HUES64 (cell line): ENCODE data around the gene IL20RB.
"Not testable (repeated sequence)": the region's sequence is repeated elsewhere in the genome, so short reads cannot be mapped to it uniquely, and the experiment has no call there.

Experiments used
- H3K27ac ChIP-seq: 2 replicates; pipeline ENCODE4 v1.7.0; 2013; ENCODE audit warnings: low read depth, low read length, inconsistent platforms
- H3K27me3 ChIP-seq: 2 replicates; pipeline ENCODE4 v1.6.1; 2013; ENCODE audit warnings: mild to moderate bottlenecking, low read length; ENCODE audit not compliant: insufficient read depth
- H3K36me3 ChIP-seq: 2 replicates; pipeline ENCODE4 v1.6.1; 2013; ENCODE audit warnings: mild to moderate bottlenecking, low read length; ENCODE audit not compliant: insufficient read depth
- H3K4me1 ChIP-seq: 2 replicates; pipeline ENCODE4 v1.6.1; 2013; ENCODE audit warnings: mild to moderate bottlenecking, low read length, moderate library complexity; ENCODE audit not compliant: insufficient read depth
- H3K4me3 ChIP-seq: 2 replicates; pipeline ENCODE4 v1.5.1; 2013; ENCODE audit warnings: mild to moderate bottlenecking, low read length, moderate library complexity
- H3K9ac ChIP-seq: 2 replicates; pipeline ENCODE4 v1.6.1; 2013; ENCODE audit warnings: mild to moderate bottlenecking, low read depth, low read length
- H3K9me3 ChIP-seq: 2 replicates; pipeline ENCODE4 v1.6.1; 2013; ENCODE audit warnings: low read depth, low read length; ENCODE audit not compliant: insufficient read depth
- WGBS: fragments of 150-250, 120-280 bp; methylation state at CpG from one replicate; pipeline ENCODE4 v1.1.7; 2013; ENCODE audit warnings: missing lambda C conversion rate; 5-methylcytosine and 5-hydroxymethylcytosine counted together

IL20RB gene

DNA sequence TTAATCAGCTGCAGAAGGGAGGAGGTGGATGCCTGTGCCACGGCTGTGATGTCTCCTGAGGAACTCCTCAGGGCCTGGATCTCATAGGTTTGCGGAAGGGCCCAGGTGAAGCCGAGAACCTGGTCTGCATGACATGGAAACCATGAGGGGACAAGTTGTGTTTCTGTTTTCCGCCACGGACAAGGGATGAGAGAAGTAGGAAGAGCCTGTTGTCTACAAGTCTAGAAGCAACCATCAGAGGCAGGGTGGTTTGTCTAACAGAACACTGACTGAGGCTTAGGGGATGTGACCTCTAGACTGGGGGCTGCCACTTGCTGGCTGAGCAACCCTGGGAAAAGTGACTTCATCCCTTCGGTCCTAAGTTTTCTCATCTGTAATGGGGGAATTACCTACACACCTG, 52.4 kb downstream of the IL20RB start:
- Histone ChIP-seq H3K4me3 (no peak overlapping the region), H3K4me1 (0 out of 2 replicates have a peak, but pooled peaks cover 3% of the 10 kb centered on the region), H3K27me3 (no peaks in the 10 kb centered on the region), H3K36me3 (no peaks in the 10 kb centered on the region), H3K9me3 (no peaks in the 10 kb centered on the region), H3K9ac (no peak overlapping the region), H3K27ac (no peak overlapping the region)
- WGBS, result 95% methylated on average over 6 of the region's 6 CpGs

DNA sequence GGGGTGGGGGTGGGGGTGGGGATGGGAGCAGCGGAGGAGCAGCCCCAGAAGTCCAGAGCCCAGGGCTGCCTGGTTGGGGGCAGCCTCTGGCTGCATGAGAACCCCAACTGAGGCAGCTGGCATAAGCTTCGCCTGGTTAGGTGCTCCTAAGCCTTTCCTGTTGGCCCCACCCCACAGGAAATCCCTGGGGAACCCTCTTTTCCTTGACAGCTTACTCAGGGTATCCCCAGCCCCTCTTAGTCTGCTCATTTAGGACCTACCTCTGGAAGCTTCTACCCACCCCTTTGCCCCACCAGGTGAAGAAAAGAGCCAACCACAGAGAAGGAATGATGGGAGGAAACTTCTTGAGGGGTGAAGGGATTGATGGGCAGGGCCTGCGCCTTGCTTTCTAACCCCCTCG, 53.4 kb downstream of the IL20RB start:
- no peaks in the 10 kb centered on the region for H3K9me3 ChIP-seq
- no peaks in the 10 kb centered on the region for H3K27me3 ChIP-seq
- H3K27ac ChIP-seq, result no peak overlapping the region
- 93% methylated on average over 4 of the region's 4 CpGs for WGBS
- no peaks in the 10 kb centered on the region for H3K36me3 ChIP-seq
- H3K4me1 ChIP-seq, result 0 out of 2 replicates have a peak, but pooled peaks cover 3% of the 10 kb centered on the region
- no peak overlapping the region for H3K9ac ChIP-seq
- H3K4me3 ChIP-seq, result no peak overlapping the region

DNA sequence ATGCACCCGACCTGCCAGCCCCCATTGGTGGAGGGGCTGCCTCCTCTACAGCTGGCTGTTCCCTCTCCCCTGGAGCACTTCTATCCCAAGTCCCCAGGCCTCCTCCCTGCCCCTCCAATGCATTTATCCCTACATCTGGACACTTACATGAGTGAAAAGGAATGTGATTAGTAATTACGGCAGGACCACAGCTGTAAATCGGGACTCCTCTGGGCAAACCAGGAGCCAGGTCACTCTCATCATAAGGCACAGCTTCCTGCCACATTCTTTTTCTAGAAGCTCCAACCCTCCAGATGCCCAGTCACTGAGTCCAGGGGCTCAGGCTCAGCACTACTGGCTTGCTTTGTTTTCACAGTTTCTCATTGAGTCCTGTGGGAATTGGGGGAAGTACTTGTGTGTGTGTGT, 54.3 kb downstream of the IL20RB start:
- no peaks in the 10 kb centered on the region for H3K36me3 ChIP-seq
- no peak overlapping the region for H3K9ac ChIP-seq
- H3K4me1 ChIP-seq, result 0 out of 2 replicates have a peak, but pooled peaks cover 3% of the 10 kb centered on the region
- no peak overlapping the region for H3K27ac ChIP-seq
- no peaks in the 10 kb centered on the region for H3K27me3 ChIP-seq
- WGBS, result 88% methylated on average over 3 of the region's 3 CpGs
- no peaks in the 10 kb centered on the region for H3K9me3 ChIP-seq
- no peak overlapping the region for H3K4me3 ChIP-seq

DNA sequence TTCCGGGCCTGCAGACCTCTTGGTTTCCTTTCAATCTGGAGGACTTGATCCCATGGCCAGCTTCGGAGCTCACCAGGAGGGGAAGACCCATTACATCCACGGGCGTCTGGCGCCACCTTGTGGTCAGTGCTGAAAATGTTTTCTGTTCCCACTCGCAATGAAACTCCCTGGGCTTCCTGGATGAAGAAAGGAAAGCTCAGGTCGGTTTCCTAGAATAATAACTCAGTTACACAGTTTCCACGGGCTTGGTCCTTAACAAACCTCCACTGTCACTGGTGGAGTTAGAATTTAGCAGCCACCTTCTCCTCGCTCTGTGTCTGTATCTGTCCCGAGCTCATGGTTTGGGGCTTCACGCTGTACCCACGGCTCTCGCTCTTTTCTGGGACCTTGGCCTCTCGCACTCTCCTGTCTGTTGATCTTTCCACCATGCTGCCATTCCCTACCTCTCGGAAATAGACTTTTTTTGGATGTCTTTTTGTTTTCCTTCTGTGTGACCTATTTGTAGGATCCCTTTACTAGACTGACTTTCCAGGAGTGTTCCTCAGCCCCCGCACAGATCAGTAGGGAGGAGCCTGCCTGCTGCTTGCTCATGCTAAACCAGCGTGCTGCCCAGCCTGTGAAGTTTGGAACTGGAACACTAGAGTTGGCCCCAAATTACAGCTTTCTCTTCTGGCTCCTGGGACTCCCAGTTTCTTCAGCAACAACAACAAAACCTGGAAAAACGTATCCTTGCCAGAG, 56.3 kb downstream of the IL20RB start:
- Histone ChIP-seq H3K4me1 (0 out of 2 replicates have a peak, but pooled peaks cover 3% of the 10 kb centered on the region), H3K27ac (no peak overlapping the region), H3K27me3 (no peaks in the 10 kb centered on the region), H3K36me3 (no peaks in the 10 kb centered on the region), H3K4me3 (peak overlapping the region; percentile 43), H3K9ac (0 out of 2 replicates have a peak overlapping the region, but pooled peaks have one; percentile 8), H3K9me3 (no peaks in the 10 kb centered on the region)
- WGBS, result 37% methylated on average over 18 of the region's 18 CpGs

DNA sequence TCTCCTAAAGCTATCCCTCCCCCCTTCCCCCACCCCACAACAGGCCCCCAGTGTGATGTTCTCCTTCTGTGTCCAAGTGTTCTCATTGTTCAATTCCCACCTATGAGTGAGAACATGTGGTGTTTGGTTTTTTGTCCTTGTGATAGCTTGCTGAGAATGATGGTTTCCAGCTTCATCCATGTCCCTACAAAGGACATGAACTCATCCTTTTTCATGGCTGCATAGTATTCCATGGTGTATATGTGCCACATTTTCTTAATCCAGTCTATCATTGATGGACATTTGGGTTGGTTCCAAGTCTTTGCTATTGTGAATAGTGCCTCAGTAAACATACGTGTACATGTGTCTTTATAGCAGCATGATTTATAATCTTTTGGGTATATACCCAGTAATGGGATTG, 59.5 kb downstream of the IL20RB start:
- not testable (repeated sequence) for H3K36me3 ChIP-seq, H3K27ac ChIP-seq, H3K4me3 ChIP-seq, H3K9ac ChIP-seq, H3K9me3 ChIP-seq, H3K27me3 ChIP-seq, H3K4me1 ChIP-seq
- WGBS, result 93% methylated on average over 1 of the region's 1 CpG

DNA sequence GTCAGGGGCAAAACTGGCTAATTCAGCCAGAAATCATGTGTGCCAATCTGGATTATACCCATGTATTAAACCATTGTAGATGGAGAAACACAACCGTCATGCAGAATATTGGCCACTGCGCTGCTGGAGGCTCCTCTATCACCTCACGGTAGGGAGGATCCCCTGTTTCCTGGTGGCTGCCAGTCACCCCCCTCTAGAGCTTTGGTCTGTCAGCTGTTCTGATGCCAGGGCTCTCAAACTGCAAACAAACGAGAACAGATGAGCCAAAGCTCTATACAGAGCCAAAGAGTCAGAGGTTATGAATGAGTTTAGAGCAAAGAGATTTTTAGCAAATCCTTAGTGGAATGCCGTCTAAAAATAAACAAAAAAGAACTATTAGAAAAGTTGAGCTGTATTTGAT, 62.5 kb downstream of the IL20RB start:
- Histone ChIP-seq H3K27ac (no peak overlapping the region), H3K9ac (no peak overlapping the region), H3K4me1 (no peaks in the 10 kb centered on the region), H3K36me3 (no peaks in the 10 kb centered on the region), H3K27me3 (no peaks in the 10 kb centered on the region), H3K9me3 (no peaks in the 10 kb centered on the region), H3K4me3 (no peak overlapping the region)
- 78% methylated on average over 5 of the region's 5 CpGs for WGBS

DNA sequence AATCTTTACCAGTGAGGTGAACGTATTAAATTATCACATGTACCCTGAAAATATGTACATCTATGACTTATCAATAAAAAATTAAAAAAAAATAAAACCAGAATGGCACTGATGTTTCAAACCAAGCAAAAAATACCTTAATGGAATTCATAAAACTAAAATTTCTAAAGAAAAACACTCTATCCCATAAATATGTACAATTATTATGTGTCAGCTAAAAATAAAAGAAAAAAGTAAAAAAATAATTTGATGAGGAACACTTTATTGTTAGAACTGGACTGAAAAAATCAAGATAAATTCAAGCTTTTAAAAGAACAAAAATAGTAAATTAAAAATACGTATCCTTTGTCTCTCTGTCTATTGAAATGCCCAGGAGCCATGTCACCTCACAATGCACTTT, 63.1 kb downstream of the IL20RB start:
- no peak overlapping the region for H3K27ac ChIP-seq
- no peak overlapping the region for H3K9ac ChIP-seq
- no peak overlapping the region for H3K4me3 ChIP-seq
- H3K27me3 ChIP-seq, result no peaks in the 10 kb centered on the region
- H3K9me3 ChIP-seq, result no peaks in the 10 kb centered on the region
- no peaks in the 10 kb centered on the region for H3K36me3 ChIP-seq
- H3K4me1 ChIP-seq, result no peaks in the 10 kb centered on the region
- 90% methylated on average over 1 of the region's 2 CpGs for WGBS

DNA sequence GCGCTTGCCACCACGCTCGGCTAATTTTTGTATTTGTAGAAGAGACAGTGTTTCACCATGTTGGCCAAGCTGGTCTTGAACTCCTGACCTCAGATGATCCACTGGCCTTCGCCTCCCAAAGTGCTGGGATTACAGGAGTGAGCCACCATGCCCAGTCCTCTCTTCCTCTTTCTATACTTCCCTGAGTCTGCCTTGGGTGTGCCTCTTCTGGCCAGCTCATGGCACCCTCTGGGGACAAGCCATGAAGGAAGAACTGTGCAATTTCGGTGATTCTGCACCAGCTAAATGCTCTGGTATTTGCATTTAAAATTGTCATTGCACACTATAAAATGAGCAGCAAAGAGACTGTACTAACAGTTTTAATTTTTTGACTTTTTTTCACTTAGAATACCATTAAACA, 66.6 kb downstream of the IL20RB start:
- no peaks in the 10 kb centered on the region for H3K4me1 ChIP-seq
- 91% methylated on average over 5 of the region's 5 CpGs for WGBS
- H3K27ac ChIP-seq, result no peak overlapping the region
- no peaks in the 10 kb centered on the region for H3K9me3 ChIP-seq
- no peak overlapping the region for H3K9ac ChIP-seq
- H3K36me3 ChIP-seq, result no peaks in the 10 kb centered on the region
- no peaks in the 10 kb centered on the region for H3K27me3 ChIP-seq
- no peak overlapping the region for H3K4me3 ChIP-seq

DNA sequence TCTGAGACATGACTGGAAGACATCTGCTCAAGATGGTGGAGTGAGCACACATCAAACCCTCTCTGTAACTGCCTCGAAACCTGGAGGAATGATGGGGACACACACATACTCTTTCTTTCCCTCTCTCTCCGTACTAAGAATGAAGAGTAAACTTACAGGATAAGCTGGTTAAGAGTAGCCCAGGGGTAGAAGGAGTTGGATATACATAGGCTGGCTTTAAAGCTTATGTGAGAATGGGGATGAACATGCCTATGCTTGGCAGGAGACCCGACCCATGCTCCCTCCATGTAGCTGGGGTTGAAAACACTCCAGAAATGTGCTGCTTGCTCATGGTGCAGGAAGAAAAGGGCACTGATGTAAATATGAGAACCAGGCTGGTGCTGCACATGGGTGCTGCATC, 68.9 kb downstream of the IL20RB start:
- H3K27me3 ChIP-seq, result peaks cover 8% of the 10 kb centered on the region; the same call in 1 of the 2 replicates
- WGBS, result 95% methylated on average over 2 of the region's 3 CpGs

DNA sequence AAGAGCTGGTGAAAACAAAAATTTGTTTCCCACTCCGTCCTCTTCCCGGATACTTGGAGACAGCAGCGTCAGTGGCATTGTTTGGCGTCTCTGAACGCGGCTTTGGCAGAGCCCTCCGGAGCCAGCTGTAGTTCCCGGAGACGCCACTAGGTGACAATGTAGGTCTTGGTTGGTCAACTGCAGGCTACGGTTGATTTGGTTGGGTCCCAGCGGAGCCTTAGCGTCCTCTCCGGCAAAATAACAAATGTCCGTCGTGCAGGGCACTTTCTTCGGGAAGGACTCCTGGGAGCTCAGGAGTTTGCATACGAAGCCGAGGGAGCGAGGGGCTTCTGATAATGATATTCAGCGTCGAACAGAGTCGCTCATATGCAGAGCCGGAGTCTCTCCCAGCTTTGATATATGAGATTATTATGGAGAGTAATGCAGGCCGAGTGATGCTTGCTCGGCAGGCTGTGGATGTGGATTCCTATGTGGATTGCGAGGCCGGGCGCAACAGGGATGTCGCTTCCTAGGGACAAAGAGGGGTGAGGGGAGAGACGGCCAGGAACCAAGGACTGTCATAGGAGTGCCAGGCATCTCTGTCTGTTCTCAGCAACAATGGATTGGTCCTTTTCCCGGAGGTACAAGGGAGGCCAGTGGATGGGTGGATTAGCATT, 74.8 kb downstream of the IL20RB start:
- no peaks in the 10 kb centered on the region for H3K36me3 ChIP-seq
- H3K27me3 ChIP-seq, result peaks cover 28% of the 10 kb centered on the region
- H3K4me1 ChIP-seq, result peaks cover 20% of the 10 kb centered on the region
- peak overlapping the region; percentile 59 for H3K4me3 ChIP-seq
- no peak overlapping the region for H3K27ac ChIP-seq
- no peaks in the 10 kb centered on the region for H3K9me3 ChIP-seq
- peak overlapping the region; percentile 48; the same call in 1 of the 2 replicates for H3K9ac ChIP-seq
- 3% methylated on average over 31 of the region's 31 CpGs for WGBS

More for the DNA sequence above, 68.9 kb downstream of the IL20RB start:
- Histone ChIP-seq H3K36me3 (no peaks in the 10 kb centered on the region), H3K9me3 (no peaks in the 10 kb centered on the region), H3K4me1 (peaks cover under 1% of the 10 kb centered on the region; the same call in 1 of the 2 replicates), H3K27ac (no peak overlapping the region), H3K4me3 (no peak overlapping the region), H3K9ac (no peak overlapping the region)

DNA sequence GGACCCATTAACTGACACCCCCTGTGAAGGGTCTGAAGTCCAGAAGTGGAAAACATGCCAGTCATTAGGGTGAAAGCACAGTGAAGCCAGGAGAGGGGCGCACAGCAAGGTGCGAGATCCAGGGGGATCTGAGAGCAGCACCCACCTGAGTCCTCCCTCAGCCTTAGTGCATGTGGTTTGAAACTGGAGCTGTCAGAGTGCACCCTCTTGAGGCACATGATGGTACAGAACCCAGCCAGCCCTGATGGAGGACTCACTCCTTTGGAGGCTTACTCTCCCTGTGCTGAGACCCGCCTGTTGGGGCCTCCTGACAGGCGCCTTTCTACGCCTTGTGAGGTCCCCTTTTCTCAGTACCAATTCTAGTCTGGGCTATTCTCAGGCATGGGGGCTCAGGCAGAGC, 77.8 kb downstream of the IL20RB start:
- Histone ChIP-seq H3K27ac (no peak overlapping the region), H3K4me1 (peaks cover 20% of the 10 kb centered on the region), H3K9me3 (no peaks in the 10 kb centered on the region), H3K4me3 (no peak overlapping the region), H3K36me3 (no peaks in the 10 kb centered on the region), H3K27me3 (peaks cover 28% of the 10 kb centered on the region), H3K9ac (no peak overlapping the region)
- WGBS, result 83% methylated on average over 5 of the region's 5 CpGs
